Measurements from ENCODE around the gene MN1. TPM values are rescaled to one million over a fixed set of nuclear protein-coding genes. Genes with fewer than 3 reads are reported as not detected.

The MN1 gene
- total RNA-seq, 1 experiment from 2014 or later: 0.79 TPM

GRCh38 chr22:27827604-27828587, 26.3 kb upstream of the MN1 start:
- DNase-seq (ENCODE audit: low spot score): no peak

GRCh38 chr22:27825174-27825573, 23.6 kb upstream of the MN1 start:
- no peak for DNase-seq (ENCODE audit: low spot score)

DNA sequence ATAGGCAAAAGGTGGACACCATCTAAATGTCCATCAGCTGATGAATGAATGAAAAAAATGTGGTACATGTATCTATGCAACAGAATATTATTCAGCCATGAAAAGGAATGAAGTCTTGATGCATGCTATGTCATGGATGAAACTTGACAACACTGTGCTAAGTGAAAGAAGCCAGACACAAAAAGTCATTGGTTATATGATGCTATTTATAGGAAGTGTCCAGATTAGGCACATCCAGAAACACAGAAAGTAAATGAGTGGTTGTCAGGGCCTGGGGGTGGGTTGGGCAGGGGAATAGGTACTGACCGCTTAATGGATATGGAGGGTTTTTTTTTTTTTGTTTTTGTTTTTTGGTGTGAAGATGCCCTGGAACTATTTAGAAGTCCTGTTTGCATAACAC, 21.7 kb upstream of the MN1 start:
- DNase-seq (ENCODE audit: low spot score): no peak

DNA sequence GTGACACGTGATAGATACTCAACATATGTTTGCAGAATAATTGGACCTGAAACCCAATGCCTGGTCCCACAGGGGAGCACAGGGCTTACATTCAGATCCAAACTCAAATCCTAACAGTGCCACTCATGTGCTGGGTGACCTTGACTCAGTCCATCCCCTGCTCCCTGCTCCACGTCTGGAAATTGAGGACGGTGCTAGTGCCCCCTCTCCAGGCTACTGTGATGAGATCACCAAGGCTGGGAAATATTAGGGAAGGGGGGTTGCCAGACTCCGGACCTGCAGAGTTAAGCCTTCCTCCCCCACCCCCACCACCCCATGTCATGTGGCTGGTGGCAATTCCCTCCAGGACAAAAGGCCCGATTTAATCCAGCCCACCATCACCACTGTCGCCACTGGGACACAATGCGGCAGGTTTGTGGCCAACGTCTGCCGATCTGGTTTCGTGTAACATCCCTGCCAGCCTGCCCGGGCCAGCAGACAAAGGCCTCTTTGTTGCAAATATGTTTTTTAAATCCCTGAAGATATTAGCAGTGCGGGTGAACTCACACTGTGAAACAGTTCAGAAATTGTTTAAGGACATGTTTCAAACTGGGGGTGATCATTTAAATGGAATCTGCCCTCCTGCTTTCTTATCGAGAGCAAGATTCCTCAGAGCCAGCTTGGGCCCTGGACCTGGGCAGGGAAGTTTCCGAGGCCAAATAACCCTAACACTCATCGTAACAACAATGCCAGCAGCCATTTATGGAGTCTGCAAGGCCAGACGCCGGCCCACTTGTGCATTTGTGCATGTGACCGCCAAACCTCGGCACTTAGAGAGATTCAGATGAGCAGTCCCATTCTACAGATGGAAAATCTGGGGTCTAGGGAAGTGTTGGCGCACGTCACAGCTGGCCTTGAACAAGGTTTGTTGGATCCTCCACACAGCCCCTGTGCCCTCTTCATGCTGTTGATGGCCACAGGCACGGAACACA, 19.6 kb upstream of the MN1 start:
- DNase-seq (ENCODE audit: low spot score): no peak

- DNase-seq (ENCODE audit: low spot score): no peak
Observed at GRCh38 chr22:27816552-27816951, 15.0 kb upstream of the MN1 start.

DNA sequence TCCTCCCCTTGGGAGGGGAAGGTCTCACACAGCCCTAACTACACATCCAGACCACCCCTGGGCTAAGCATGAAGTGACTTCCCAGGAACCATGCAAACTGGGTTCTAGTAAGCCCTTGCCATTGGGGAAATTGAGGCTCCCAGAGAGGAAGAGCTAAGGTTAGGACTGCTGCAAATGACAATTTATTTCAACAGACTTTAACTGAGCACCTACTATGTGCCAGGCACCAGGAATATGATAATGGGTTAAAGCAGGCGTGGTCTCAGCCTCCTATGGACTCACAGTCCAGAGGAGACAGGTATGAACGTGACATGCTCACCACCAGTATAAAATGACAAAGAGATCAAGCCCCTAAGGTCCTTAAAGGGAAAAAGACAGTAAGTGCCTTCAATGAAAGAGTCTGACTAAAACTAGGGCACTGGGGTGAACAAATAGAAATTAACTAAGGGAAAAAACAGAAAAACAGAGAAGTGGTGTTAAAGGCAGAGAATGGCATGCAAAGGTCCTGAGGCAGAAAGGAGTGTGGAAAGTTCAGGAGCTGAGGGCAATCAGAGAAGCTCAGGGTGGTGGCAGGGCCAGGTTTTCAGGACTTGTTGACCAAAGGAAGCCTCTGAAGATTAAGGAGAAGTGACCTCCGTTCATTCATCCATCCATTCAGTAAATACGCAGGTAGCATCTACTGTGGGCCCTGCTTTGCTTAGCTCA, 14.4 kb upstream of the MN1 start:
- DNase-seq (ENCODE audit: low spot score): no peak

- no peak for DNase-seq (ENCODE audit: low spot score)
Observed at GRCh38 chr22:27814993-27815392, 13.4 kb upstream of the MN1 start.

DNA sequence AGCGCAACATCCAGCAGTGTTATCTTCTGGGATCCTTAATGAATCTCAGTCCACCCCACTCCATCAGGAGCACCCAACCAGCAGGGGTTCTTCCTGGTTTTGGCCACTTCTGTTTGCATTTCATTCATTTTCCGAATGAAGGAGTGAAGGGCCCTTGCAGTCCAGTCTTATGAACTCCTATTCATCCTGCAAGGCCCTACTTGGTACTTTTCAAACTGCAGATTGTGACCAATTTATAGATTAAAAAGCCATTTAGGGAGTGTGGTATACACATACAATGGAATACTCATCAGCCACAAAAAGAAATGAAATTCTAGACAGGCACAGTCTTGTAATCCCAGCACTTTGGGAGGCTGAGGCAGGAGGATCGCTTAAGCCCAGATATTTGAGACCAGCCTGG, 10.2 kb upstream of the MN1 start:
- no peak for DNase-seq (ENCODE audit: low spot score)

DNA sequence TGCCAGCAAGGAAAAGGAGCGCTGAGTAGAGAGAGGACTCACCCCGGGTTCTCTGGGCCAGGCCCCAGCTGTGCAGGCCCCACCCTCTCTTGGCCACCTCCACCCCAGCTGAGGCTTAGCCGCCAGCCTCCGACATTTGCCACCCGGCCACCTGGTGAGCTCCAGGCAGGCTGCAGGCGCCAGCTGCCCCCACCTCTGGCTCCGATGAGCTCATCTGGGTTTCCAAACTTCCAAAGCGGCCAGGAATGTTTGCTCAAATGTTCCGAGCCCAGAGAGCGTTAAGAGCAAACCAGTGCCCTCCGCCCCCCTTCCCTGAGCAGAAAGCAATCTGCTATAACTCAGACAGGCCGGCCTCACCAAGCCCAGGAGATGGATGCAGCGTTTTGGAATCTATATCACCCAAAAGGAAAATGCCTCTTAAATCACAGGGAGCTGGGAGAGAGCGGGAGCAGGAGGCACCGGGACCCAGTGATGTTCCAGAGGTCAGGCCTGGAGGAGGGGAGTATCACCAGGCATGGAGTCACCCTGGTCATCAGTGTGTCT, 9.1 kb upstream of the MN1 start:
- DNase-seq (ENCODE audit: low spot score): peak; percentile 13

GRCh38 chr22:27809700-27810608, 8.4 kb upstream of the MN1 start:
- no peak for DNase-seq (ENCODE audit: low spot score)

DNA sequence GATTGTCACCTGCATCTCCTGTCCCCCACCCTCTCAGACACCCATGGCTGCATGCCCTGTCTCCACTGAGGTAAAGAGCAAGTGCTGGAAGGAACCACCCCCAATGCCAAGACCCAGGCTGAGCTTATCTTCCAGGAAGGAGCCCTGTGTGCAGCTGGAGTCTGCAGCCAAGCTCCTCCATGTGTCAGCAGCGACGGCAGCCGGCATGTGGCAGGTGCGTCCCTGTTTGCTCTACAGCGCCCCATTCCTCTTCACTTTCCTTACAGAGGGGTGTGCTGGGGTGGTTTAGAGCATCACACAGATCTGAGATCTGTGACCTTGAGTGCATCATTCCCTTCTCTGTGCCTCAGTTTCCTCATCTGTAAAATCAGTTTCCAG, 7.7 kb upstream of the MN1 start:
- no peak for DNase-seq (ENCODE audit: low spot score)

DNA sequence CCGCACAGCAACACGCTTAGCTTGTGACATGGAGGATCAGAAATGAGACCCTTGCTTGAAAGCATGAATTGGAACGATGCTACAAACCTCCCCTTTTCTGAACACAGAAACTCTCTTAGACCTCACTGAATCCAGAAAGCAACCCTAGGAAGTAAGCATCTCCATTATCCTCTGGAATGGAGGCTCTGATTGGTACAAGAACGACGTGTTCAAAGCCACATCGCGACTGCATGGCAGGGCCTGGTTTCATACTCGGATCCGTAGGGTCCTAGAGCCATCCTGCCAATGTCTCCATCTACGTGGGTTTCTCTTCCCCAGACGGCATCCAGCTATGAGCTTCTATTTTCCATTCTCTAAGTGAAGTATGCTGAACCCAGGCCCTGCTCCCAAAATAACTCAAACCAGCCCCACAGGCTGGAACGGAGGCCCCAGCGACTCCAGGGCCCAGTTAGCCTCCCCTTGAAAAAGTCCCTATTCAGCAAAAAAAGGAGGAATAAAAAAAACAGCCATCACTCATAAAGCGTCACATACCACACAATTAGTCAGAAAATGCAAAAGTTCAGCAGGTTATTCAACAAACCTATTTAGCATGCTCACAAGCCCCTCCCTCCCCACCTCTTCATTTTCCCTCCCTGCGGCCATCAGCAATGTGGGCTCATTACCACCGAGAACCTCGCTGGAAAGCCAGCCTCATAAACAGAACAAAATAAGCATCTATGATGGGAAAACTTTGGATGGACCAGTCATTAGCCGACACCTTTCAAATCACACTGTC, 7.1 kb upstream of the MN1 start:
- DNase-seq (ENCODE audit: low spot score): no peak

DNA sequence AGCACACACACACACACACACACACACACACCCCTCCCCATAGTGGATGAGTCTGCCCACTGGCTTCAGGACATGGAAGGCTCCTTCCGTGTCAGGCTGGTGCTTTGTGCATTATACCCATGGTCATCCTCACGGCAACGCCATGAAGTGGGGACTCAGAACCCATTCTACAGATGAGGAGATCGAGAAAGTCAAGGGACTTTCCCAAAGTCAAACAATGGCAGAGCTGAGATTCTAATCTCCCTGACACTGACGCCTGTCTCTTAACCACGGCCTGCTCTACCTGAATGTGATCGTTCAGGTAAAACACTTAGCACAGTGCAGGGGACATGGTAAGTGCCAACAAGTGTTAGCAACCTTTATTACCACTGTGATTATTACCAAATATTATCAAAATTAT, 4.3 kb upstream of the MN1 start:
- no peak for DNase-seq (ENCODE audit: low spot score)

DNA sequence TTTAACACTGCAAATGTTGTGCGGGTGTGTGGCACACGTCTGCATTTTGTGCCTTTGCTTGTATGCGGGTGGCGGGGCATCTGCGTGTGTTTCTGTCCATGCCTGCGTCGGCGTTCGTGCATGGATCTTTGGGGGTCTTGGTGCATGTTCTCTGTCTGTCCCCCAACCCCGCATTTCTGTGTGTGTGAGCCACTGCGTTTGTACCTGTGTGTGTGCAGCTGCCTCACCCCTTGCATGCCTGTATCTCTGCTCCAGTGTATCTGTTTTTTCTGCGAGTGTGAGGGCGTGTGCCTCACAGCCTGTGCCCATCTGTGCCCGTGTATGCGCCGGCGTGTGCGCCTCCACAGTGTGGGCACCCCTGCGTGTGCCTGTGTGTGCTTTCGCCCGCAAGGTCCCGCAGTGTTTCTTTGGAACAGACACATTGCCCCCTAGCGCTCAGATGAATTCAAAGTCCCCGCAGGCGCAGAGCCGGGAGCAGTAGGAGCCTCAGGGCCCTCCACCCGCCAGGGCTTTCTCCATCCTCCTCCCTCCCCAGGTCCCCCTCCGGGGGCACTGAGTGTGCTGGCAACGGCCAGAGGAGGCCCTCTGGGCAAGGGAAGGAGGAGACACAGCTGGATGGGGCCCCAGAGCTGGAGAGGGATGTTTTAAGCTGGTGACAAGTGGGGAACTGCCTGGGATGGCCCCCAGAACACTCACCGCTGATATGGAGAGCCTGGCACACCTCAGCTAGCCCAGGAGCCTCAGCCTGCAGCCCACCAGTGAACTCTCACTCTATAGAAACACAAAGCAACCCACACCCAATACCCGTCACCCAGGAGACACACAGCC, 3.1 kb upstream of the MN1 start:
- DNase-seq (ENCODE audit: low spot score): peak; percentile 47

DNA sequence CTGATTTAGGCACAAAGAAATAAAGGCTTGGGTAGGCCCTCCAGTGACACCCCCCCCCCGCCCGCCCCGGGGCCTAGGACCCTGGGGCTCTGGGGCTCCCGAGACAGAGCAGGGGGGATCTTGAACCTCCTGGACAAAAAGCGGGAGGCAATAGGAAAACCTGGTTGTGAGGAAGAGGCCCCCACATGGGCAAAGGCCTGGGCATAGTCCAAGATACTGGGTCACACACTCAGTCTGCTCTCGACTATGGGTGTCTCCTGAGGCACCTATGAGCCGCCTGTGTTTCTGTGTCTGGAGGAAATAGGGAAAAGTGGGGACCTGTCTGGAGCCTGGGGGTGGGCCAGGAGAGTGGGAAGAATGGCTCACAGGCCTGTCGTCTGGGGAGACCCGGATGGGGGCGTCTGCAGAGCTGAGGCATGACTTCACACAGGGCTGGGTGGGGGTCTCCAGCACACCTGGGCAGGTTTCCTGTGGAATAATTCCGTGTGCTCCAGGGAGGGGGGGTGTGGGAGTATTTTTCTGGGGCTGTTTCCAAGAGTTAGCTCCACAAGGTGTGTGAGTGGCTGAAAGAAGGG, 2.4 kb upstream of the MN1 start:
- DNase-seq (ENCODE audit: low spot score): no peak

- DNase-seq (ENCODE audit: low spot score): no peak
Observed at GRCh38 chr22:27802346-27803073, 954 bp upstream of the MN1 start.

DNA sequence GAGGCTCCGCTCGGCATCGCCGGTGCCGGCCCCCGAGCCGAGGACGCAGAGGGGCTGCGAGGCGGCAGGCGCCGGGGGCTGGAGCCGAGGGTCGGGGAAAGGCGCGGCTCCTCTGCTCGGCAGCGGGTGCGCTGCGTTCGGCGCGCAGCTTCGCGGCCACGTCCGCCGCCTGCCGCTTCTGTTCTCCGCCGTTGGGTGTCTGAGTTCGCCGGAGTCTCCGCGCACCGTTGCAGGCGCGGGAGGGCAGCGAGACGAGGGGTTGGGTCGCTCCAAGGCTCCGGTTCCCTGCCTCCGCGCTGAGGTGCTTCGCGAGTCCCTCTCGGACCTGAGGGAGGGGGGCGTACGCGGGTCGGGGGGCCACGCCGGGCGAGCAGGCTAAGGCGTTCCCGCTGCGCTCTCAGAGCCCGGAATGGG, 347 bp downstream of the MN1 start:
- no peak for DNase-seq (ENCODE audit: low spot score)
